HL-60 (cell line): ENCODE data around the gene UNKL.

Experiments
- DNase-seq, 2 experiments: peaks; one replicate each; pipeline ENCODE4 v3.0.0-alpha.2; 2010 to 2020; ENCODE audit warnings: low read depth in 1 of 2, low spot score in 1 of 2
- H3K27ac ChIP-seq: fragments of 250-450 bp; sonication (Bioruptor Pico); replicated peaks from 2 replicates; pipeline ENCODE4 v1.5.1; 2020; ENCODE audit warnings: mild to moderate bottlenecking, moderate library complexity
- H3K27me3 ChIP-seq: fragments of 250-450 bp; sonication (Bioruptor Pico); 2 replicates; pipeline ENCODE4 v1.5.1; 2021; ENCODE audit warnings: mild to moderate bottlenecking, moderate library complexity; ENCODE audit not compliant: insufficient read depth, poor library complexity, severe bottlenecking
- H3K4me3 ChIP-seq: replicated peaks from 2 replicates; pipeline ENCODE4 v1.5.1; 2011; ENCODE audit warnings: mild to moderate bottlenecking, control low read depth, low read length; ENCODE audit not compliant: insufficient read depth
- CTCF ChIP-seq: IDR thresholded peaks from one replicate; pipeline ENCODE4 v1.5.1; 2011; ENCODE audit warnings: low read length, control low read depth, inconsistent platforms; ENCODE audit not compliant: insufficient read depth
- GABPA ChIP-seq: IDR thresholded peaks from 2 replicates; pipeline ENCODE4 v1.6.1; 2012; ENCODE audit warnings: low read depth
- POLR2AphosphoS5 ChIP-seq: IDR thresholded peaks from 2 replicates; pipeline ENCODE4 v1.6.1; 2012; ENCODE audit warnings: low read depth
- REST ChIP-seq: IDR thresholded peaks from 2 replicates; pipeline ENCODE4 v1.6.1; 2012; ENCODE audit warnings: low read depth; ENCODE audit not compliant: insufficient replicate concordance
- SPI1 ChIP-seq: IDR thresholded peaks from 2 replicates; pipeline ENCODE4 v1.6.1; 2012; ENCODE audit warnings: low read depth, mild to moderate bottlenecking, borderline replicate concordance

UNKL gene

GRCh38 chr16:1403733-1404132, 10.8 kb downstream of the UNKL start:
- H3K4me3 ChIP-seq = no peak overlapping the region
- TF ChIP-seq CTCF (no peak), REST (no peak), GABPA (no peak), POLR2AphosphoS5 (no peak), SPI1 (no peak)
- no peak overlapping the region for H3K27ac ChIP-seq
- no peaks in the 10 kb centered on the region for H3K27me3 ChIP-seq
- no peak for DNase-seq

- Histone ChIP-seq H3K4me3 (no peak overlapping the region), H3K27ac (no peak overlapping the region), H3K27me3 (no peaks in the 10 kb centered on the region)
- no peak for DNase-seq
- TF ChIP-seq GABPA (no peak), REST (no peak), CTCF (no peak), SPI1 (no peak)
Measured at GRCh38 chr16:1403036-1403435, 11.5 kb downstream of the UNKL start.

GRCh38 chr16:1401758-1402154, 12.7 kb downstream of the UNKL start:
- no peak for DNase-seq
- no peak for TF ChIP-seq SPI1
- TF ChIP-seq POLR2AphosphoS5 = no peak
- TF ChIP-seq REST = no peak
- no peak for TF ChIP-seq CTCF
- TF ChIP-seq GABPA = no peak
- Histone ChIP-seq H3K27me3 (no peaks in the 10 kb centered on the region), H3K27ac (no peak overlapping the region), H3K4me3 (no peak overlapping the region)
